ENCODE data around the gene BRINP3.
"Not testable (repeated sequence)": the region's sequence is repeated elsewhere in the genome, so short reads cannot be mapped to it uniquely, and the experiment has no call there.

The BRINP3 gene

GRCh38 chr1:190126728-190127127 lies 350.9 kb downstream of the BRINP3 start:
- FAIRE-seq: no peak
- DNase-seq (ENCODE audit: insufficient read length, low spot score): no peak

DNA sequence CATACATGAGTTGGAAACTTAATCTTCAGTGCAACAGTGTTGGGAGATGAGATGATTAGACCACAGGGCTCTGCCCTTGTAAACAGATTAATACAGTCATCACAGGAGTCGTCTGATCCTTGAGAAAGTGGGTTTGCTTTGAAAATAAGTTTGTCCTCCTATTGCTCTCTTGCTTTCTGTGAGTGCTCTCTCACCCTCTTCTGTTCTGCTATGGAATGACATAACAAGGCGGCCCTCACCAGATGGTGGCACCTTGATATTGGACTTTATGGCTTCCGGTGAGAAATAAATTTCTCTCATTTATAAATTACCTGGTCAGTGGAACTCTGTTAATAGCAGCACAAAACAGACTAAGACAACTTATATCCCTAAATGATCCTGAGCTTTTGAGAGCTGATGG lies 353.6 kb downstream of the BRINP3 start:
- no peak for FAIRE-seq
- DNase-seq (ENCODE audit: insufficient read length, low spot score): no peak

GRCh38 chr1:190120564-190120963 lies 357.1 kb downstream of the BRINP3 start:
- not testable (repeated sequence) for DNase-seq (ENCODE audit: insufficient read length, low spot score); FAIRE-seq

DNA sequence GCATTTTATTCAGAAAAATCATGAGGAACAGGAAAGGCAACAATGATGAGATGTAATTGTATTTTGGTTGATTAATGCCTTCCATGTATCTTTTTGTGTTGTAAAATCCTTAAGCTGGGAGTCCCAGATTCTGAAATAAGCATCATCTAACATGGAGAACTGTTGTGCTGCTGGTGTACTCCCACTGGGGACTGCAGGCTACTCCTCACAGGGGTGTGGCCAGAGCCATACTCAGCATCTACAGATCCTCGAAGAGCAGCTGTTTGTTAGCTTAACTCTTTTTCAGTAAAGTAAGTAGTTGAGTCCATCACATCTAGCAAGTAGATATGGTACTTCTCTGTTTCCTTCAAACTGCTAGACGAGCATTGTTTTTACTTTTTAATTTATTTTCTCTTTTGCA lies 358.0 kb downstream of the BRINP3 start:
- no peak for FAIRE-seq
- no peak for DNase-seq (ENCODE audit: insufficient read length, low spot score)

DNA sequence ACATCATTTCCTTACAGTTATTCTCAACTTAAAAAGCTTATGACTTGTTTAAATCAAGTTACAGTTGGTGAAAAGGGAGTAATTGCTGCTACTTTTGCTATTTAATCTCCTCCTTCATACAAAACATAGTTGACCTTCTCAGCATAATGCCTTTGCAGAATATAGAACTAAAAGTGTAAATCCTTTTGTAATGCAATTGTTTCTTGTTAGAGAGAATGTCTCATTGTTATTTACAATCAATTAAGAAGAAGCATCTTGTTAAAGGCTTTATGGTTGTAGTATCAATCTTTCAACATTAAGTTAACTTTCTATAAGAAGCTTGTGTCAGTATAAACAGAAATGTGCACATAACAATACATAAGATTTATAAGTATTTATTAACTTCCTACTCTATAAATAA lies 360.7 kb downstream of the BRINP3 start:
- no peak for FAIRE-seq

DNA sequence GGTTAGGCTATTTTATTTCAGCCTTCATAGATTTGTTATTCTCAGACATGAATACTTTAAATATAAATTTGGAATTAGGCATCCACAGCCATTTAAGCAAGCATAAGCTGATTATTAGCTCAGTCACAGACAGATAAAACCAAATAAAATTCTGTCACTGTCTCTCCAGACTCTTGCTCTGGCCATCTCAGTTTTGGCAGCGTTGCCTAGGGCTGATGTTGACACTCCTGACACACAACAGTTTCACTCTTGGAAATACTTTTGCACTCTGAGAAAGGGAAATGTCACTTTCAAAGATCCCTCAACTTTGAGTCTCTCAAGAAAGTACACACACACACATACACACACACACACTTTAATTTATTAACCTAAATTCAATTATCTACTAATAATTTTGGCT lies 372.7 kb downstream of the BRINP3 start:
- FAIRE-seq: no peak

More for the DNA sequence above, 360.7 kb downstream of the BRINP3 start:
- no peak for DNase-seq (ENCODE audit: insufficient read length, low spot score)

GRCh38 chr1:190102757-190103326 lies 374.8 kb downstream of the BRINP3 start:
- DNase-seq (ENCODE audit: insufficient read length, low spot score) (no peak), FAIRE-seq (no peak)

More for the DNA sequence above, 372.7 kb downstream of the BRINP3 start:
- DNase-seq (ENCODE audit: insufficient read length, low spot score): no peak

DNA sequence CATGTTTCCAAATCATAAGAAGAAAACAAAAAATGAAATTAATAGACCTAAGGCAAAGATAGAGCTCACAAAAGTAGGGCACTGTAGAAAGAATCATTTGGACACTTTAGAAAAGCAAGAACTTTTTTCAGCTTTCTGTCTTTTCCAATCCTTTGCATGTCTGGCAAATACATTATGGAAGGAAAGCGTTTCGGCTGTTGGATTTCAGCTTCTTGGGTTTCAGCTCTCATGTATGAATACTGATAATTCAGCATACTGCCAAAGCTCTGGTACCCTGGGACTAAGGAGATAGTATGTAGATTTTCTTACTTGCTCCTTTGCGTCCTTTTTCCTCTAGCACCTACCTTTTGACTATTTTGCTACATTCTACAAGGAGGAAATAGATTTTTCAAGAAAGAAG lies 375.9 kb downstream of the BRINP3 start:
- DNase-seq (ENCODE audit: insufficient read length, low spot score) (no peak), FAIRE-seq (no peak)

DNA sequence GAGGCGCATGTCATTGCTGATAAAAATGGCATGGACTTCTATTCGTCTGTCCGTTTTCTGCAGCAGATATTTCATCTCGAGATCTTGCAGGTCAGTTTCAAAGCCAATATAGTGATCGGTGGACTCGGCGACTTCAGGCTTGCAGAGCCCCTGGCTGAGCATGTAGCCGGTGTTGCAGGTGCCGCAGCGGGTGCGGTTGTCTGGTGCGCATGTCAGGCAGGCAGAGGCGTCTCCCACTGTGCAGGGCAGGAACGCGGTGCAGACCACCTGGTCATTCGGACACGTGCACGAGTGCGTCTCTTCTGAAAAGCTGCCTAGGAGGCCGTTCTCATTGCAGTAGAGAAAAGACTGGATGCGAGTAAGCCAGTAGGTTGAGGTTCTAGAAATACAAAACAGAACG lies 378.9 kb downstream of the BRINP3 start:
- FAIRE-seq: no peak
- DNase-seq (ENCODE audit: insufficient read length, low spot score): no peak

DNA sequence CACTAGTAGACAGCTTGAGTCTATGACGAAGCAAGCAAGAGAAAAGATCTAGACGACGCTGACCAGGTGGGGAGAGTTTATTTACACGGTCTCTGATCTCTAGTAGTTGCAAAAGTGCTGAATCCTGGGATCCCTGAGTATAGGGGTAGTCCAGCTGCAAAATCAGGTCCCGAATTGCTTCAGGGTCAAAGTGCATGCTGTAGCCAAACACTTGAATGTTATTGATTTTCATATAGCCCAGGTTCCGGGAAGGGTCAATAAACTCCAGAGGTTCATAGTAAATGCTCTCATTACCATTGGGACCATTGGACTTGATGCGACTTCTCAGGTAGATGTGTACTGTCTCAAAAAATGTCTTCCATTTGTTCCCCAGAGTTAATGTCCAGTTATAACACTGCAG lies 379.6 kb downstream of the BRINP3 start:
- DNase-seq (ENCODE audit: insufficient read length, low spot score) (no peak), FAIRE-seq (no peak)

GRCh38 chr1:190095596-190095995 lies 382.1 kb downstream of the BRINP3 start:
- no peak for DNase-seq (ENCODE audit: insufficient read length, low spot score)
- FAIRE-seq: no peak

GRCh38 chr1:190084552-190084951 lies 393.1 kb downstream of the BRINP3 start:
- DNase-seq (ENCODE audit: insufficient read length, low spot score) (no peak), FAIRE-seq (no peak)

GRCh38 chr1:190068304-190068703 lies 409.4 kb downstream of the BRINP3 start:
- FAIRE-seq (no peak), DNase-seq (ENCODE audit: insufficient read length, low spot score) (no peak)

GRCh38 chr1:190067592-190067991 lies 410.1 kb downstream of the BRINP3 start:
- no peak for FAIRE-seq
- no peak for DNase-seq (ENCODE audit: insufficient read length, low spot score)

GRCh38 chr1:190066011-190066410 lies 411.7 kb downstream of the BRINP3 start:
- no peak for DNase-seq (ENCODE audit: insufficient read length, low spot score)
- FAIRE-seq: no peak

DNA sequence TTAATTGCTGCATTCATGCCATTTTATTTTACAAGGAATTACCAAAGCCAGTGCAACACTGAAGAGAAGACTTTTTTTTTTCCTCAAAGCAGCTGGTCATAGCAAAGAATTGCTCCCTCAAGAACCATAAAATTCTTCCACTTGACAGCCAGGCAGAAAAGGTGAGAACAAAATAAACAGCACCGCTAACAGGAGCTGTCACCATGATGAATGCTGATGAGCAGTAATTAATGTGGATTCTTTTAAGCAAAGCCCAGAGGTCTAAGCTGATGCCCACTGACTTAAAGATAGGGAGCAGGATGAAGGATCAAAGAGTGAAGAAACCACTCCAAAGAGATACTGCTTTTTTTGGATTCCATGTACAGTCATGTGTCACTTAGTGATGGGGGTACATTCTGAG lies 428.4 kb downstream of the BRINP3 start:
- no peak for FAIRE-seq

More for the DNA sequence above, 428.4 kb downstream of the BRINP3 start:
- DNase-seq (ENCODE audit: insufficient read length, low spot score): no peak
